GM23338 (cell line): ENCODE results near the gene AKAP17A.

ENCODE experiments used
- CREB1 ChIP-seq: fragments of 250-450 bp; sonication (Bioruptor Pico); IDR thresholded peaks from 2 replicates; pipeline ENCODE4 v1.5.0; 2020; ENCODE audit warnings: low read depth, mild to moderate bottlenecking, moderate library complexity
- ETS1 ChIP-seq: IDR thresholded peaks from 2 replicates; pipeline ENCODE4 v1.6.1; 2016; ENCODE audit warnings: antibody characterized with exemption
- EZH2 ChIP-seq: fragments of 200-600 bp; sonication (generic); IDR thresholded peaks from one replicate; pipeline ENCODE4 v1.8.0; 2017; ENCODE audit warnings: antibody characterized with exemption, mild to moderate bottlenecking, low read depth; ENCODE audit not compliant: unreplicated experiment
- POLR2AphosphoS5 ChIP-seq: IDR thresholded peaks from 2 replicates; pipeline ENCODE4 v1.6.1; 2016; ENCODE audit warnings: antibody characterized with exemption, low read depth
- REST ChIP-seq: IDR thresholded peaks from one replicate; pipeline ENCODE4 v1.6.1; 2018; ENCODE audit warnings: antibody characterized with exemption; ENCODE audit not compliant: unreplicated experiment
- TF ChIP-seq, protein P1 (sequence below), 2 experiments: fragments of 200-600 bp in 1 of 2; sonication (generic) in 1 of 2; conservative IDR thresholded peaks; 2 replicates each; pipeline versions ENCODE4 v1.5.1 to v1.6.1; 2016 to 2017; ENCODE audit warnings: antibody characterized with exemption in 2 of 2, low read depth in 2 of 2, mild to moderate bottlenecking in 2 of 2, moderate library complexity in 1 of 2

GRCh38 chrX:1614927-1615326 lies 23.5 kb downstream of the AKAP17A start, which contains the start of gene ASMT:
- TF ChIP-seq, protein P1, sequence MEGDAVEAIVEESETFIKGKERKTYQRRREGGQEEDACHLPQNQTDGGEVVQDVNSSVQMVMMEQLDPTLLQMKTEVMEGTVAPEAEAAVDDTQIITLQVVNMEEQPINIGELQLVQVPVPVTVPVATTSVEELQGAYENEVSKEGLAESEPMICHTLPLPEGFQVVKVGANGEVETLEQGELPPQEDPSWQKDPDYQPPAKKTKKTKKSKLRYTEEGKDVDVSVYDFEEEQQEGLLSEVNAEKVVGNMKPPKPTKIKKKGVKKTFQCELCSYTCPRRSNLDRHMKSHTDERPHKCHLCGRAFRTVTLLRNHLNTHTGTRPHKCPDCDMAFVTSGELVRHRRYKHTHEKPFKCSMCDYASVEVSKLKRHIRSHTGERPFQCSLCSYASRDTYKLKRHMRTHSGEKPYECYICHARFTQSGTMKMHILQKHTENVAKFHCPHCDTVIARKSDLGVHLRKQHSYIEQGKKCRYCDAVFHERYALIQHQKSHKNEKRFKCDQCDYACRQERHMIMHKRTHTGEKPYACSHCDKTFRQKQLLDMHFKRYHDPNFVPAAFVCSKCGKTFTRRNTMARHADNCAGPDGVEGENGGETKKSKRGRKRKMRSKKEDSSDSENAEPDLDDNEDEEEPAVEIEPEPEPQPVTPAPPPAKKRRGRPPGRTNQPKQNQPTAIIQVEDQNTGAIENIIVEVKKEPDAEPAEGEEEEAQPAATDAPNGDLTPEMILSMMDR (conservative IDR thresholded peaks at IDR 0.05; ENCODE audit: low read depth in 2 of 2) = no peak
- TF ChIP-seq CREB1 (CRISPR knock-in tag) (no peak), POLR2AphosphoS5 (no peak), REST (no peak), ETS1 (no peak), EZH2 (no peak)
